SK-N-SH treated with all-trans-retinoic acid at 6 μM for 48 hours (cell line): ENCODE measurements around the gene TGIF1.

Experiments used
- ATAC-seq: fragments of 200-7000 bp; cut with Tn5 transposase; 3 replicates; pipeline ENCODE4 v1.9.1; 2020; ENCODE audit warnings: mild to moderate bottlenecking, moderate library complexity
- BACH2 ChIP-seq: fragments of 250-450 bp; sonication (Bioruptor Pico); IDR thresholded peaks from 2 replicates; pipeline ENCODE4 v1.9.0; 2021; ENCODE audit warnings: mild to moderate bottlenecking, borderline replicate concordance
- CREB5 ChIP-seq: fragments of 250-450 bp; sonication (Bioruptor Pico); IDR thresholded peaks from 2 replicates; pipeline ENCODE4 v1.5.1; 2020; ENCODE audit warnings: low read depth, mild to moderate bottlenecking, moderate library complexity
- CSDC2 ChIP-seq: fragments of 250-450 bp; sonication (Bioruptor Pico); IDR thresholded peaks from 2 replicates; pipeline ENCODE4 v1.5.0; 2020; ENCODE audit warnings: mild to moderate bottlenecking, moderate library complexity
- CSRNP3 ChIP-seq: fragments of 250-450 bp; sonication (Bioruptor Pico); IDR thresholded peaks from 2 replicates; pipeline ENCODE4 v1.5.1; 2021; ENCODE audit warnings: mild to moderate bottlenecking, moderate library complexity
- GLIS3 ChIP-seq: fragments of 250-450 bp; sonication (Bioruptor Pico); IDR thresholded peaks from 2 replicates; pipeline ENCODE4 v1.5.0; 2020; ENCODE audit warnings: mild to moderate bottlenecking, moderate library complexity
- ISL1 ChIP-seq: fragments of 250-450 bp; sonication (Bioruptor Pico); IDR thresholded peaks from 2 replicates; pipeline ENCODE4 v2.1.2; 2022; ENCODE audit warnings: mild to moderate bottlenecking, moderate library complexity
- OSR1 ChIP-seq: fragments of 250-450 bp; sonication (Bioruptor Pico); IDR thresholded peaks from 2 replicates; pipeline ENCODE4 v1.8.0; 2022; ENCODE audit warnings: moderate library complexity, mild to moderate bottlenecking, inconsistent platforms
- PATZ1 ChIP-seq: fragments of 250-450 bp; sonication (Bioruptor Pico); IDR thresholded peaks from 2 replicates; pipeline ENCODE4 v1.8.0; 2020; ENCODE audit warnings: mild to moderate bottlenecking, moderate library complexity, borderline replicate concordance
- POU6F1 ChIP-seq: fragments of 250-450 bp; sonication (Bioruptor Pico); IDR thresholded peaks from 2 replicates; pipeline ENCODE4 v1.8.0; 2021; ENCODE audit warnings: low read depth, mild to moderate bottlenecking, moderate library complexity, borderline replicate concordance
- PPARA ChIP-seq: fragments of 250-450 bp; sonication (Bioruptor Pico); IDR thresholded peaks from 2 replicates; pipeline ENCODE4 v1.5.0; 2020; ENCODE audit warnings: mild to moderate bottlenecking, borderline replicate concordance
- RARB ChIP-seq: fragments of 250-450 bp; sonication (Bioruptor Pico); IDR thresholded peaks from 2 replicates; pipeline ENCODE4 v1.8.0; 2021; ENCODE audit warnings: mild to moderate bottlenecking, moderate library complexity
- SNAI2 ChIP-seq: fragments of 250-450 bp; sonication (Bioruptor Pico); IDR thresholded peaks from 2 replicates; pipeline ENCODE4 v1.5.0; 2020; ENCODE audit warnings: mild to moderate bottlenecking, moderate library complexity
- TCF4 ChIP-seq: fragments of 250-450 bp; sonication (Bioruptor Pico); IDR thresholded peaks from 2 replicates; pipeline ENCODE4 v1.8.0; 2021; ENCODE audit warnings: mild to moderate bottlenecking, moderate library complexity, borderline replicate concordance
- TOX ChIP-seq: fragments of 250-450 bp; sonication (Bioruptor Pico); IDR thresholded peaks from 2 replicates; pipeline ENCODE4 v1.8.0; 2021; ENCODE audit warnings: mild to moderate bottlenecking, moderate library complexity, borderline replicate concordance
- ZC3H10 ChIP-seq: fragments of 250-450 bp; sonication (Bioruptor Pico); IDR thresholded peaks from 2 replicates; pipeline ENCODE4 v1.5.1; 2021; ENCODE audit warnings: mild to moderate bottlenecking, moderate library complexity
- ZFP3 ChIP-seq: fragments of 250-450 bp; sonication (Bioruptor Pico); IDR thresholded peaks from 2 replicates; pipeline ENCODE4 v1.5.0; 2020; ENCODE audit warnings: mild to moderate bottlenecking, moderate library complexity
- ZFP30 ChIP-seq: fragments of 450-650 bp; formaldehyde crosslinking; IDR thresholded peaks from 2 replicates; pipeline ENCODE4 v1.5.0; 2022; ENCODE audit warnings: mild to moderate bottlenecking, moderate library complexity
- ZNF565 ChIP-seq: fragments of 450-650 bp; formaldehyde crosslinking; conservative IDR thresholded peaks from 2 replicates; pipeline ENCODE4 v1.5.0; 2020; ENCODE audit warnings: low read depth, mild to moderate bottlenecking, moderate library complexity
- ZNF70 ChIP-seq: fragments of 450-650 bp; formaldehyde crosslinking; IDR thresholded peaks from 2 replicates; pipeline ENCODE4 v1.5.0; 2020; ENCODE audit warnings: mild to moderate bottlenecking, moderate library complexity
- ZNF8 ChIP-seq: fragments of 450-650 bp; formaldehyde crosslinking; IDR thresholded peaks from 2 replicates; pipeline ENCODE4 v1.5.0; 2020; ENCODE audit warnings: mild to moderate bottlenecking, moderate library complexity

Gene TGIF1

GRCh38 chr18:3449512-3450011, 410 bp upstream of the TGIF1 start:
- TF ChIP-seq ZFP30 (CRISPR knock-in tag) (no peak), PATZ1 (CRISPR knock-in tag) (peak; percentile 81; the same call in 1 of the 2 replicates), CSDC2 (CRISPR knock-in tag) (0 out of 2 replicates have a peak, but pooled peaks have one; percentile 16)
- peak; percentile 19 for ATAC-seq

- ATAC-seq: no peak
- TF ChIP-seq ZC3H10 (CRISPR knock-in tag) (no peak), CSRNP3 (CRISPR knock-in tag) (no peak), TOX (CRISPR knock-in tag) (no peak), CSDC2 (CRISPR knock-in tag) (no peak), ISL1 (CRISPR knock-in tag) (no peak), PPARA (CRISPR knock-in tag) (no peak), ZNF70 (CRISPR knock-in tag) (no peak), ZNF565 (no peak), ZFP3 (CRISPR knock-in tag) (no peak), CREB5 (no peak), RARB (no peak), ZFP30 (CRISPR knock-in tag) (no peak), ZNF8 (CRISPR knock-in tag) (no peak), TCF4 (CRISPR knock-in tag) (no peak), OSR1 (CRISPR knock-in tag) (no peak), BACH2 (CRISPR knock-in tag) (no peak), GLIS3 (no peak)
Observed at GRCh38 chr18:3450799-3451182, 819 bp downstream of the TGIF1 start.

- TF ChIP-seq PATZ1 (CRISPR knock-in tag): peak; percentile 38; the same call in 1 of the 2 replicates
- no peak for TF ChIP-seq CREB5
- TF ChIP-seq, all 23 proteins: peak for 1
Observed at GRCh38 chr18:3451183-3451988, 1.4 kb downstream of the TGIF1 start.

GRCh38 chr18:3451989-3452749, 2.2 kb downstream of the TGIF1 start:
- ATAC-seq: 0 out of 3 replicates have a peak, but pooled peaks have one; percentile 0
- no peak for TF ChIP-seq ZNF565
- no peak for TF ChIP-seq PPARA (CRISPR knock-in tag)
- TF ChIP-seq SNAI2 (CRISPR knock-in tag): no peak
- TF ChIP-seq CSDC2 (CRISPR knock-in tag): no peak
- TF ChIP-seq POU6F1 (CRISPR knock-in tag): no peak
- no peak for TF ChIP-seq TCF4 (CRISPR knock-in tag)
- no peak for TF ChIP-seq BACH2 (CRISPR knock-in tag)
- TF ChIP-seq CREB5: no peak
- TF ChIP-seq GLIS3: no peak
- TF ChIP-seq ZFP3 (CRISPR knock-in tag): no peak
- TF ChIP-seq PATZ1 (CRISPR knock-in tag): no peak; the same call in 1 of the 2 replicates

More at GRCh38 chr18:3451183-3451988, 1.4 kb downstream of the TGIF1 start:
- ATAC-seq: peak; percentile 7
